Ascending aorta (tissue), 2 donors: ENCODE results near the gene VPS36. TPM values are rescaled to one million over a fixed set of nuclear protein-coding genes. Genes with fewer than 3 reads are reported as not detected.

ENCODE experiments used
- DNase-seq, 2 donors: peaks; one replicate each; pipeline ENCODE4 v3.0.0-alpha.2; 2019; ENCODE audit warnings: low spot score in 2 of 2
- H3K27ac ChIP-seq, 2 donors: fragments of 200-600 bp; sonication (generic); one replicate each; pipeline ENCODE4 v1.5.1; 2016 to 2017; ENCODE audit warnings: mild to moderate bottlenecking in 1 of 2
- H3K27me3 ChIP-seq: fragments of 200-600 bp; sonication (generic); one replicate; pipeline ENCODE4 v1.5.1; 2017
- H3K36me3 ChIP-seq, 2 donors: fragments of 200-600 bp; sonication (generic); one replicate each; pipeline ENCODE4 v1.5.1; 2016
- H3K4me1 ChIP-seq, 2 donors: fragments of 200-600 bp; sonication (generic); one replicate each; pipeline ENCODE4 v1.5.1; 2016 to 2017; ENCODE audit warnings: mild to moderate bottlenecking in 1 of 2
- H3K4me3 ChIP-seq, 2 donors: fragments of 200-600 bp; sonication (generic); one replicate each; pipeline ENCODE4 v1.5.1; 2016 to 2017; ENCODE audit warnings: mild to moderate bottlenecking in 1 of 2
- H3K9me3 ChIP-seq, 2 donors: fragments of 200-600 bp; sonication (generic); one replicate each; pipeline ENCODE4 v1.5.1; 2016
- CTCF ChIP-seq, 3 experiments: fragments of 200-600 bp in 2 of 3; fragments of 450-650 bp in 1 of 3; sonication (generic) in 2 of 3; IDR thresholded peaks; one replicate each; pipeline ENCODE4 v1.5.1; 2016 to 2019; ENCODE audit warnings: antibody characterized with exemption in 3 of 3, mild to moderate bottlenecking in 1 of 3, moderate library complexity in 1 of 3
- intact Hi-C: fragments of 100-400 bp; cut with DNase I; formaldehyde crosslinking; loops from one replicate; pipeline ENCODE4 v1.15.1; 2023
- total RNA-seq: library from RNA; depleted of rRNA; stranded (reverse); fragments of >200 nt; gene quantifications from one replicate; pipeline ENCODE4 v1.1.0, GENCODE V29; 2016

The VPS36 gene
- total RNA-seq, 1 donor from 2014 or later: 69.3 TPM

GRCh38 chr13:52447354-52447753, 3.1 kb downstream of the VPS36 start:
- Histone ChIP-seq H3K4me3 (no peak overlapping the region), H3K27me3 (no peaks in the 10 kb centered on the region), H3K4me1 (peaks cover 0 to 5% of the 10 kb centered on the region in 2 donors), H3K9me3 (no peaks in the 10 kb centered on the region), H3K27ac (no peak overlapping the region), H3K36me3 (no peaks in the 10 kb centered on the region)
- TF ChIP-seq CTCF (IDR thresholded peaks at IDR 0.05): no peak
- DNase-seq: no peak
- intact Hi-C loops: no loop called here

- no peaks in the 10 kb centered on the region for H3K27me3 ChIP-seq
- no peak for DNase-seq
- peaks cover 0 to 9% of the 10 kb centered on the region in 2 donors for H3K36me3 ChIP-seq
- peaks cover 0 to 5% of the 10 kb centered on the region in 2 donors for H3K4me1 ChIP-seq
- no peak overlapping the region for H3K4me3 ChIP-seq
- no peaks in the 10 kb centered on the region for H3K9me3 ChIP-seq
- intact Hi-C loops: no loop called here
- no peak overlapping the region for H3K27ac ChIP-seq
- TF ChIP-seq CTCF (IDR thresholded peaks at IDR 0.05): no peak
Observed at GRCh38 chr13:52446265-52446664, 4.2 kb downstream of the VPS36 start.

GRCh38 chr13:52432456-52432855, 18.0 kb downstream of the VPS36 start:
- no peak overlapping the region for H3K27ac ChIP-seq

GRCh38 chr13:52428295-52428694, 22.1 kb downstream of the VPS36 start:
- Histone ChIP-seq H3K4me3 (no peak overlapping the region), H3K27me3 (no peaks in the 10 kb centered on the region), H3K4me1 (no peaks in the 10 kb centered on the region), H3K27ac (no peak overlapping the region), H3K36me3 (peaks cover 43 to 73% of the 10 kb centered on the region in 2 donors), H3K9me3 (no peaks in the 10 kb centered on the region)
- no peak for TF ChIP-seq CTCF (IDR thresholded peaks at IDR 0.05)
- intact Hi-C loops: no loop called here
- DNase-seq: no peak

More at GRCh38 chr13:52432456-52432855, 18.0 kb downstream of the VPS36 start:
- Histone ChIP-seq H3K9me3 (no peaks in the 10 kb centered on the region), H3K36me3 (peaks cover 44 to 71% of the 10 kb centered on the region in 2 donors), H3K27me3 (no peaks in the 10 kb centered on the region), H3K4me3 (no peak overlapping the region), H3K4me1 (no peaks in the 10 kb centered on the region)
- DNase-seq: no peak
- no peak for TF ChIP-seq CTCF (IDR thresholded peaks at IDR 0.05)
- intact Hi-C loops: no loop called here

- intact Hi-C loops: no loop called here
- no peak for DNase-seq
- no peaks in the 10 kb centered on the region for H3K27me3 ChIP-seq
- H3K4me3 ChIP-seq: no peak overlapping the region
- H3K9me3 ChIP-seq: no peaks in the 10 kb centered on the region
- TF ChIP-seq CTCF (IDR thresholded peaks at IDR 0.05): no peak
- no peak overlapping the region for H3K27ac ChIP-seq
- no peaks in the 10 kb centered on the region for H3K4me1 ChIP-seq
- H3K36me3 ChIP-seq: peaks cover 52 to 83% of the 10 kb centered on the region in 2 donors
Observed at GRCh38 chr13:52421216-52421615, 29.2 kb downstream of the VPS36 start.

- no peak for DNase-seq
- Histone ChIP-seq H3K9me3 (no peaks in the 10 kb centered on the region), H3K4me1 (no peaks in the 10 kb centered on the region), H3K27ac (no peak overlapping the region), H3K4me3 (no peak overlapping the region), H3K27me3 (no peaks in the 10 kb centered on the region), H3K36me3 (peaks cover 51 to 86% of the 10 kb centered on the region in 2 donors)
- TF ChIP-seq CTCF (IDR thresholded peaks at IDR 0.05): no peak
- intact Hi-C loops: no loop called here
Observed at GRCh38 chr13:52419080-52419479, 31.4 kb downstream of the VPS36 start.
